ENCODE data around the gene RAB15.

Gene RAB15

GRCh38 chr14:64929014-64929359, 43.1 kb downstream of the RAB15 start:
- Histone ChIP-seq H3K27ac (ENCODE audit: extremely low read depth, low read depth, low read length) (no peak overlapping the region), H3K36me3 (ENCODE audit: control insufficient read depth in 2 of 2, insufficient read depth in 1 of 2, low read length in 2 of 2) (peaks cover 66 to 85% of the 10 kb centered on the region in 2 experiments)
- CTCF ChIA-PET: no interaction called here

GRCh38 chr14:64928239-64929013, 43.7 kb downstream of the RAB15 start:
- CTCF ChIA-PET: interaction anchor here (0.7 to 1.0 kb wide), 2 partner anchors 9 to 11 kb away, joined by 3 read pairs; no protein-coding TSS in a partner anchor
- TF ChIP-seq ZNF48 (tag by site-specific recombination; IDR thresholded peaks at IDR 0.05) (no peak), ZSCAN5A (tag by site-specific recombination; IDR thresholded peaks at IDR 0.05) (no peak), ZNF510 (tag by site-specific recombination; IDR thresholded peaks at IDR 0.05; ENCODE audit: insufficient replicate concordance) (no peak), ZNF184 (tag by site-specific recombination; IDR thresholded peaks at IDR 0.05) (no peak), ZNF155 (tag by site-specific recombination; IDR thresholded peaks at IDR 0.05) (no peak), TSHZ1 (tag by site-specific recombination; IDR thresholded peaks at IDR 0.05; ENCODE audit: borderline replicate concordance) (no peak), ZNF416 (tag by site-specific recombination; IDR thresholded peaks at IDR 0.05) (no peak), MZF1 (tag by site-specific recombination; IDR thresholded peaks at IDR 0.05; ENCODE audit: borderline replicate concordance) (no peak), SETDB1 (IDR thresholded peaks at IDR 0.05; ENCODE audit: insufficient read length, low read length) (no peak), ZBTB44 (tag by site-specific recombination; IDR thresholded peaks at IDR 0.05) (no peak)

More at GRCh38 chr14:64929014-64929359, 43.1 kb downstream of the RAB15 start:
- POLR2A ChIA-PET: no interaction called here
- TF ChIP-seq ZNF48 (tag by site-specific recombination; IDR thresholded peaks at IDR 0.05) (no peak), INSM2 (tag by site-specific recombination; IDR thresholded peaks at IDR 0.05) (no peak), SP2 (tag by site-specific recombination; IDR thresholded peaks at IDR 0.05) (no peak), ZBTB26 (tag by site-specific recombination; optimal IDR thresholded peaks at IDR 0.05) (no peak), ZNF391 (tag by site-specific recombination; IDR thresholded peaks at IDR 0.05; ENCODE audit: borderline replicate concordance, low read depth) (no peak), ZNF843 (tag by site-specific recombination; IDR thresholded peaks at IDR 0.05) (no peak), ZNF37A (tag by site-specific recombination; IDR thresholded peaks at IDR 0.05) (no peak), ZFP41 (tag by site-specific recombination; IDR thresholded peaks at IDR 0.05; ENCODE audit: borderline replicate concordance) (no peak), ELK4 (IDR thresholded peaks at IDR 0.05; ENCODE audit: borderline replicate concordance, low read depth, low read length) (no peak), EGR2 (tag by site-specific recombination; IDR thresholded peaks at IDR 0.05; ENCODE audit: low read depth) (no peak)
- Histone ChIP-seq H3K4me1 (ENCODE audit: control insufficient read depth, insufficient read depth, low read length) (no peaks in the 10 kb centered on the region), H3K9me3 (ENCODE audit: control insufficient read depth, insufficient read depth, low read depth, low read length) (no peaks in the 10 kb centered on the region), H3K4me3 (ENCODE audit: low read depth, low read length) (no peak overlapping the region)

More at GRCh38 chr14:64928239-64929013, 43.7 kb downstream of the RAB15 start:
- H3K27ac ChIP-seq (ENCODE audit: extremely low read depth, low read depth, low read length): no peak overlapping the region
- no peak overlapping the region for H3K4me3 ChIP-seq (ENCODE audit: low read depth, low read length)
- peaks cover 60 to 82% of the 10 kb centered on the region in 2 experiments for H3K36me3 ChIP-seq (ENCODE audit: control insufficient read depth in 2 of 2, insufficient read depth in 1 of 2, low read length in 2 of 2)
- no peaks in the 10 kb centered on the region for H3K4me1 ChIP-seq (ENCODE audit: control insufficient read depth, insufficient read depth, low read length)
- POLR2A ChIA-PET: interaction anchor here (1.0 to 1.9 kb wide), 2 partner anchors 8 to 58 kb away, joined by 3 to 8 read pairs; partner anchors contain the start of gene FNTB
- H3K9me3 ChIP-seq (ENCODE audit: control insufficient read depth, insufficient read depth, low read depth, low read length): no peaks in the 10 kb centered on the region
